Peyer's patch (tissue), 4 donors: ENCODE data around the gene ARID1B.

ENCODE experiments used
- CTCF ChIP-seq, 6 experiments: fragments of 450-650 bp in 4 of 6; fragments of 200-600 bp in 2 of 6; sonication (generic) in 1 of 6; IDR thresholded peaks; one replicate each; pipeline ENCODE4 v1.5.1; 2017 to 2019; ENCODE audit warnings: antibody characterized with exemption in 6 of 6, mild to moderate bottlenecking in 3 of 6, moderate library complexity in 1 of 6
- POLR2A ChIP-seq, 2 donors: fragments of 450-650 bp; IDR thresholded peaks; one replicate each; pipeline ENCODE4 v1.5.1; 2017; ENCODE audit warnings: antibody characterized with exemption in 2 of 2, mild to moderate bottlenecking in 2 of 2, moderate library complexity in 2 of 2

GRCh38 chr6:156765117-156765516 is 12.1 kb upstream of the ARID1B start:
- TF ChIP-seq CTCF (IDR thresholded peaks at IDR 0.05): no peak
- no peak for TF ChIP-seq POLR2A (IDR thresholded peaks at IDR 0.05)
